Panc1 (cell line): ENCODE measurements around the gene MRPS5.

Experiments
- POLR2AphosphoS5 ChIP-seq: IDR thresholded peaks from 2 replicates; pipeline ENCODE4 v1.6.1; 2012; ENCODE audit warnings: mild to moderate bottlenecking, low read depth, low read length, moderate library complexity
- SIN3A ChIP-seq: IDR thresholded peaks from 2 replicates; pipeline ENCODE4 v1.6.1; 2012; ENCODE audit warnings: low read depth, mild to moderate bottlenecking, low read length, moderate library complexity, borderline replicate concordance; ENCODE audit not compliant: insufficient read depth
- TF ChIP-seq, protein P1 (sequence below): fragments of 450-650 bp; IDR thresholded peaks from 2 replicates; pipeline ENCODE4 v1.5.1; 2017; ENCODE audit warnings: mild to moderate bottlenecking
- TF ChIP-seq, protein P2 (sequence below), 2 experiments: IDR thresholded peaks; 2 replicates each; pipeline ENCODE4 v1.6.1; 2011 to 2012; ENCODE audit warnings: low read depth in 2 of 2, control low read depth in 1 of 2, low read length in 1 of 2, mild to moderate bottlenecking in 1 of 2, moderate library complexity in 1 of 2; ENCODE audit not compliant: insufficient read depth in 1 of 2

DNA sequence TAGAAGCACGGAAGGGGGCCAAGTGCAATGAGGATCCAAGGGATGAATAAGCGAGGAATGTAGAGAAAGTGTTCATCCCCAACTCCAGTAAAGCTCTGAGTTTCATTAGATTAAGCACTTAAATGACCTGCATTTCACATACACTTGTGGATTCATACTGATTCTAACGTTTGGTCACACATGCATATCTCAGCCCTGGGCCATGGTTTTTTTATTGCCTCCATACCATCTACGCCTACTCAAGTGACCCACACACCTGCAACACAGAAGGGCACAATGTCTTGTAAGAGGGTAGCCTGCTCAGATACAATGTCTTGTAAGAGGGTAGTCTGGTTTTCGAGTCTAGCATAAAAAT lies 566 bp upstream of the MRPS5 start:
- TF ChIP-seq, protein P1, sequence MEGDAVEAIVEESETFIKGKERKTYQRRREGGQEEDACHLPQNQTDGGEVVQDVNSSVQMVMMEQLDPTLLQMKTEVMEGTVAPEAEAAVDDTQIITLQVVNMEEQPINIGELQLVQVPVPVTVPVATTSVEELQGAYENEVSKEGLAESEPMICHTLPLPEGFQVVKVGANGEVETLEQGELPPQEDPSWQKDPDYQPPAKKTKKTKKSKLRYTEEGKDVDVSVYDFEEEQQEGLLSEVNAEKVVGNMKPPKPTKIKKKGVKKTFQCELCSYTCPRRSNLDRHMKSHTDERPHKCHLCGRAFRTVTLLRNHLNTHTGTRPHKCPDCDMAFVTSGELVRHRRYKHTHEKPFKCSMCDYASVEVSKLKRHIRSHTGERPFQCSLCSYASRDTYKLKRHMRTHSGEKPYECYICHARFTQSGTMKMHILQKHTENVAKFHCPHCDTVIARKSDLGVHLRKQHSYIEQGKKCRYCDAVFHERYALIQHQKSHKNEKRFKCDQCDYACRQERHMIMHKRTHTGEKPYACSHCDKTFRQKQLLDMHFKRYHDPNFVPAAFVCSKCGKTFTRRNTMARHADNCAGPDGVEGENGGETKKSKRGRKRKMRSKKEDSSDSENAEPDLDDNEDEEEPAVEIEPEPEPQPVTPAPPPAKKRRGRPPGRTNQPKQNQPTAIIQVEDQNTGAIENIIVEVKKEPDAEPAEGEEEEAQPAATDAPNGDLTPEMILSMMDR: no peak
- no peak for TF ChIP-seq POLR2AphosphoS5
- TF ChIP-seq, protein P2, sequence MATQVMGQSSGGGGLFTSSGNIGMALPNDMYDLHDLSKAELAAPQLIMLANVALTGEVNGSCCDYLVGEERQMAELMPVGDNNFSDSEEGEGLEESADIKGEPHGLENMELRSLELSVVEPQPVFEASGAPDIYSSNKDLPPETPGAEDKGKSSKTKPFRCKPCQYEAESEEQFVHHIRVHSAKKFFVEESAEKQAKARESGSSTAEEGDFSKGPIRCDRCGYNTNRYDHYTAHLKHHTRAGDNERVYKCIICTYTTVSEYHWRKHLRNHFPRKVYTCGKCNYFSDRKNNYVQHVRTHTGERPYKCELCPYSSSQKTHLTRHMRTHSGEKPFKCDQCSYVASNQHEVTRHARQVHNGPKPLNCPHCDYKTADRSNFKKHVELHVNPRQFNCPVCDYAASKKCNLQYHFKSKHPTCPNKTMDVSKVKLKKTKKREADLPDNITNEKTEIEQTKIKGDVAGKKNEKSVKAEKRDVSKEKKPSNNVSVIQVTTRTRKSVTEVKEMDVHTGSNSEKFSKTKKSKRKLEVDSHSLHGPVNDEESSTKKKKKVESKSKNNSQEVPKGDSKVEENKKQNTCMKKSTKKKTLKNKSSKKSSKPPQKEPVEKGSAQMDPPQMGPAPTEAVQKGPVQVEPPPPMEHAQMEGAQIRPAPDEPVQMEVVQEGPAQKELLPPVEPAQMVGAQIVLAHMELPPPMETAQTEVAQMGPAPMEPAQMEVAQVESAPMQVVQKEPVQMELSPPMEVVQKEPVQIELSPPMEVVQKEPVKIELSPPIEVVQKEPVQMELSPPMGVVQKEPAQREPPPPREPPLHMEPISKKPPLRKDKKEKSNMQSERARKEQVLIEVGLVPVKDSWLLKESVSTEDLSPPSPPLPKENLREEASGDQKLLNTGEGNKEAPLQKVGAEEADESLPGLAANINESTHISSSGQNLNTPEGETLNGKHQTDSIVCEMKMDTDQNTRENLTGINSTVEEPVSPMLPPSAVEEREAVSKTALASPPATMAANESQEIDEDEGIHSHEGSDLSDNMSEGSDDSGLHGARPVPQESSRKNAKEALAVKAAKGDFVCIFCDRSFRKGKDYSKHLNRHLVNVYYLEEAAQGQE (IDR thresholded peaks at IDR 0.05; ENCODE audit: insufficient read depth in 1 of 2, low read depth in 2 of 2, low read length in 1 of 2): no peak
- no peak for TF ChIP-seq SIN3A
